Gastrocnemius medialis (tissue), 4 donors: ENCODE measurements around the gene GTF2E1.

Source experiments
- CTCF ChIP-seq, 5 experiments: fragments of 450-650 bp in 3 of 5; fragments of 200-600 bp in 2 of 5; sonication (generic) in 2 of 5; IDR thresholded peaks in 4 of 5; conservative IDR thresholded peaks in 1 of 5; 1 replicate in 4 of 5; 2 replicates in 1 of 5; pipeline ENCODE4 v1.5.1; 2016 to 2019; ENCODE audit warnings: antibody characterized with exemption in 5 of 5, mild to moderate bottlenecking in 3 of 5, moderate library complexity in 3 of 5
- POLR2A ChIP-seq, 2 donors: fragments of 450-650 bp; IDR thresholded peaks; one replicate each; pipeline ENCODE4 v1.6.1; 2017; ENCODE audit warnings: antibody characterized with exemption in 2 of 2, mild to moderate bottlenecking in 2 of 2, moderate library complexity in 2 of 2

- TF ChIP-seq CTCF (IDR thresholded peaks at IDR 0.05 in 4 of 5, conservative IDR thresholded peaks at IDR 0.05 in 1 of 5) (no peak), POLR2A (IDR thresholded peaks at IDR 0.05) (no peak)
Observed at GRCh38 chr3:120693439-120694171, 48.9 kb upstream of the GTF2E1 start.
